Esophagus squamous epithelium (tissue), 4 donors: ENCODE measurements around the gene SCUBE2.

Experiments used
- CTCF ChIP-seq, 6 experiments: fragments of 450-650 bp in 4 of 6; fragments of 200-600 bp in 2 of 6; sonication (generic) in 2 of 6; IDR thresholded peaks; one replicate each; pipeline ENCODE4 v1.5.1; 2016 to 2019; ENCODE audit warnings: antibody characterized with exemption in 6 of 6, mild to moderate bottlenecking in 4 of 6, moderate library complexity in 4 of 6
- POLR2A ChIP-seq, 4 donors: fragments of 450-650 bp; IDR thresholded peaks; one replicate each; pipeline ENCODE4 v1.6.1; 2017; ENCODE audit warnings: antibody characterized with exemption in 4 of 4, mild to moderate bottlenecking in 4 of 4, moderate library complexity in 3 of 4

GRCh38 chr11:9103542-9104276, 12.3 kb upstream of the SCUBE2 start:
- TF ChIP-seq CTCF (IDR thresholded peaks at IDR 0.05), result no peak
- no peak for TF ChIP-seq POLR2A (IDR thresholded peaks at IDR 0.05)
